ENCODE data around the gene PITPNC1.
"Not testable (repeated sequence)": the region's sequence is repeated elsewhere in the genome, so short reads cannot be mapped to it uniquely, and the experiment has no call there.

PITPNC1 gene

GRCh38 chr17:67376737-67377487 lies at the start of gene PITPNC1:
PITPNC1 (plus strand) TSS chr17:67377281.
- DNase-seq (ENCODE audit: low read depth): peak; percentile 66

- no peak for DNase-seq (ENCODE audit: low read depth)
Measured at GRCh38 chr17:67328026-67328425, 49.1 kb upstream of the PITPNC1 start.

- not testable (repeated sequence) for DNase-seq (ENCODE audit: low read depth)
Measured at GRCh38 chr17:67331381-67332161, 45.5 kb upstream of the PITPNC1 start.

GRCh38 chr17:67332162-67332508 lies 44.9 kb upstream of the PITPNC1 start:
- DNase-seq (ENCODE audit: low read depth): not testable (repeated sequence)

GRCh38 chr17:67335245-67335835 lies 41.7 kb upstream of the PITPNC1 start:
- no peak for DNase-seq (ENCODE audit: low read depth)

- DNase-seq (ENCODE audit: low read depth): no peak
Measured at GRCh38 chr17:67336859-67337258, 40.2 kb upstream of the PITPNC1 start.

- DNase-seq (ENCODE audit: low read depth): not testable (repeated sequence)
Measured at GRCh38 chr17:67338353-67338752, 38.7 kb upstream of the PITPNC1 start.

GRCh38 chr17:67343237-67343636 lies 33.8 kb upstream of the PITPNC1 start:
- DNase-seq (ENCODE audit: low read depth): no peak

GRCh38 chr17:67347826-67348225 lies 29.3 kb upstream of the PITPNC1 start:
- DNase-seq (ENCODE audit: low read depth): no peak

GRCh38 chr17:67349420-67349819 lies 27.7 kb upstream of the PITPNC1 start:
- DNase-seq (ENCODE audit: low read depth): no peak

GRCh38 chr17:67353161-67353560 lies 23.9 kb upstream of the PITPNC1 start:
- no peak for DNase-seq (ENCODE audit: low read depth)

- DNase-seq (ENCODE audit: low read depth): no peak
Measured at GRCh38 chr17:67353929-67354574, 23.0 kb upstream of the PITPNC1 start.

- DNase-seq (ENCODE audit: low read depth): no peak
Measured at GRCh38 chr17:67358612-67359011, 18.5 kb upstream of the PITPNC1 start.

- DNase-seq (ENCODE audit: low read depth): no peak
Measured at GRCh38 chr17:67359960-67360791, 16.9 kb upstream of the PITPNC1 start.

GRCh38 chr17:67360880-67361279 lies 16.2 kb upstream of the PITPNC1 start:
- no peak for DNase-seq (ENCODE audit: low read depth)

GRCh38 chr17:67362173-67362572 lies 14.9 kb upstream of the PITPNC1 start:
- DNase-seq (ENCODE audit: low read depth): no peak

GRCh38 chr17:67364847-67365737 lies 12.0 kb upstream of the PITPNC1 start:
- no peak for DNase-seq (ENCODE audit: low read depth)

- DNase-seq (ENCODE audit: low read depth): no peak
Measured at GRCh38 chr17:67365738-67366192, 11.3 kb upstream of the PITPNC1 start.

- DNase-seq (ENCODE audit: low read depth): peak; percentile 91
Measured at GRCh38 chr17:67366193-67367157, 10.6 kb upstream of the PITPNC1 start, which contains the start of gene PSMD12. PSMD12 (minus strand) TSS chr17:67366577; CDS start chr17:67366519, 58 bp downstream.

All from stimulated activated CD8-positive, alpha-beta memory T cell treated with anti-CD3 and anti-CD28 coated beads, Interleukin-15, amount 100 ng/mL, for 1 hour (primary cell).